BE2C (cell line): ENCODE data around the gene STAU1.
"Not testable (repeated sequence)": the region's sequence is repeated elsewhere in the genome, so short reads cannot be mapped to it uniquely, and the experiment has no call there.

ENCODE experiments used
- DNase-seq: peaks from one replicate; pipeline ENCODE4 v3.0.0-alpha.2; 2020
- H3K27me3 ChIP-seq: fragments of 250-450 bp; sonication (Bioruptor Pico); 2 replicates; pipeline ENCODE4 v1.5.1; 2020; ENCODE audit warnings: mild to moderate bottlenecking
- H3K36me3 ChIP-seq: fragments of 250-450 bp; sonication (Bioruptor Pico); 2 replicates; pipeline ENCODE4 v1.5.1; 2020; ENCODE audit warnings: mild to moderate bottlenecking
- H3K4me1 ChIP-seq: fragments of 250-450 bp; sonication (Bioruptor Pico); 2 replicates; pipeline ENCODE4 v1.5.1; 2020
- H3K4me3 ChIP-seq: 2 replicates; pipeline ENCODE4 v1.5.1; 2011; ENCODE audit warnings: low read depth, low read length
- H3K9me3 ChIP-seq: fragments of 250-450 bp; sonication (Bioruptor Pico); 2 replicates; pipeline ENCODE4 v1.5.1; 2020
- CTCF ChIP-seq: IDR thresholded peaks from 2 replicates; pipeline ENCODE4 v1.5.1; 2012; ENCODE audit warnings: mild to moderate bottlenecking, low read depth, low read length

STAU1 gene

DNA sequence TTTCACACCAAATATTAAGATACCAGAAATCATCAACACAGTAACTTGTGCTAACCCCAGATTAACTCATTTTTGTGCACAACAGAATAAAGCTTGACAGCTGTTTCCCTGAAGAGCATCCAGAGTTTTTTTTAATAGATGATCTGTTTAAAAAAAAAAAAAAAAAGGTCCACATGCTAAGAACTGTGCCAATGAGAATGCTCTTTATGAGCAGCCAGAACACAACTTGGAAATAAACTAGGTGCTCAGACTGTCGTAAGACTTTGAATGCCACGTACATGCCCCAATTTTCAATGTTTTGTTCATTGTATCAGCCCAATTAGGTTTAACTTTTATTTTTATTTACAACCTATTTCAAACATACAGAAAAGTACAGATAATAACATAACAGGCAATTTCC lies 47.3 kb downstream of the STAU1 start:
- TF ChIP-seq CTCF = no peak
- Histone ChIP-seq H3K4me1 (0 out of 2 replicates have a peak, but pooled peaks cover 2% of the 10 kb centered on the region), H3K36me3 (peaks cover 29% of the 10 kb centered on the region), H3K9me3 (no peaks in the 10 kb centered on the region), H3K4me3 (no peak overlapping the region), H3K27me3 (no peaks in the 10 kb centered on the region)
- DNase-seq = no peak

DNA sequence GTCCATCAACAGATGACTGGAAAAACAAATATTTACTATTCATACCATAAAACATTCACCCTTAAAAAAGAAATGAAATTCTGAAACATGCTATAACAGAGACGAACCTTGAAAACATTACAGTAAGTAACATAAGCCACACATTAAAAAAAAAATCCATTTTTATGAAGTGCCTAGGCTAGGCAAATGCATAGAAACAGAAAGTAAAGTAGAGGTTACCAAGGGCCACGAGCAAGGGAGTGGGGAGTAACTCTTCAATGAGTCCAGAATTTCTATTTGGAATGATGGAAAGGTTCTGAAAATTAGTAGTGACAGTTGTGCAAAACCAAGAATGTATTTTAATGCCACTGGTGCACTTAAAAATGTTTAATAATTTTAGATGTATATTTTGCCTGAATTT lies 47.7 kb downstream of the STAU1 start:
- H3K4me3 ChIP-seq = no peak overlapping the region
- no peak for TF ChIP-seq CTCF
- H3K36me3 ChIP-seq = peaks cover 29% of the 10 kb centered on the region
- 0 out of 2 replicates have a peak, but pooled peaks cover 2% of the 10 kb centered on the region for H3K4me1 ChIP-seq
- no peaks in the 10 kb centered on the region for H3K27me3 ChIP-seq
- H3K9me3 ChIP-seq = no peaks in the 10 kb centered on the region
- no peak for DNase-seq

- 0 out of 2 replicates have a peak, but pooled peaks cover 2% of the 10 kb centered on the region for H3K4me1 ChIP-seq
- H3K27me3 ChIP-seq = no peaks in the 10 kb centered on the region
- no peak for TF ChIP-seq CTCF
- no peaks in the 10 kb centered on the region for H3K9me3 ChIP-seq
- no peak for DNase-seq
- H3K4me3 ChIP-seq = no peak overlapping the region
- peaks cover 13% of the 10 kb centered on the region for H3K36me3 ChIP-seq
Measured at GRCh38 chr20:49138431-49138830, 49.7 kb downstream of the STAU1 start.

GRCh38 chr20:49136817-49137571 lies 51.1 kb downstream of the STAU1 start:
- H3K36me3 ChIP-seq = peaks cover 9% of the 10 kb centered on the region
- TF ChIP-seq CTCF = no peak
- no peaks in the 10 kb centered on the region for H3K9me3 ChIP-seq
- H3K4me3 ChIP-seq = no peak overlapping the region
- 0 out of 2 replicates have a peak, but pooled peaks cover 2% of the 10 kb centered on the region for H3K4me1 ChIP-seq
- no peaks in the 10 kb centered on the region for H3K27me3 ChIP-seq
- no peak for DNase-seq

GRCh38 chr20:49134797-49135196 lies 53.3 kb downstream of the STAU1 start:
- H3K4me1 ChIP-seq, H3K9me3 ChIP-seq, H3K27me3 ChIP-seq, H3K4me3 ChIP-seq, DNase-seq: not testable (repeated sequence)
- peaks cover 18% of the 10 kb centered on the region for H3K36me3 ChIP-seq

DNA sequence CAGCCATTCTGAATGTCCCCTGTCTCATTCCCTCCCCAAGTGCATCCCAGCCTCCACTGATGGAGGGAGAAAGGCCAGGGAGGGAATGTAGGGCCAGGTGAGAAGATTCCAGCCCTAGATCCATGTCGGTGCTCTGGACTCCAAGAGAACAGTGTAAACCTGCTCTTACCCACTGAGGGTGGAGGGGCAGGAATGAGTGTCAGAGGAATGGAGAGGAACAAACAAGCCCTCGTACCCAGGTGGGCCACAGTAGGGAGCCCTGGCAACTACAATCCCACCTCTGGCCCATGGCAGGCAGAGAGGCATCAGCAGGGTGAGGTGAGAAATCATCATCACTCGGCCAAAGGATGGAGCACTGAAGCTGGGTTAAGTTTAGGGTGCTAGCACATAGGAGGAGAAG lies 54.6 kb downstream of the STAU1 start:
- no peak for DNase-seq
- no peak for TF ChIP-seq CTCF
- H3K4me1 ChIP-seq = 0 out of 2 replicates have a peak, but pooled peaks cover 2% of the 10 kb centered on the region
- H3K36me3 ChIP-seq = peaks cover 20% of the 10 kb centered on the region
- H3K27me3 ChIP-seq = no peaks in the 10 kb centered on the region
- no peaks in the 10 kb centered on the region for H3K9me3 ChIP-seq
- H3K4me3 ChIP-seq = no peak overlapping the region
